Kidney (tissue), 14 donors: ENCODE measurements around the gene CWC22. TPM values are rescaled to one million over a fixed set of nuclear protein-coding genes. Genes with fewer than 3 reads are reported as not detected.

ENCODE experiments used
- DNase-seq, 5 donors: peaks; one replicate each; pipeline ENCODE4 v3.0.0-alpha.2; 2013 to 2020
- FAIRE-seq: peaks from 2 replicates; lab custom pipeline; 2012; peaks lifted over from hg19 to GRCh38; lab: Jason Lieb, UNC
- H3K27ac ChIP-seq, 2 donors: one replicate each; pipeline ENCODE4 v1.7.0; 2013; ENCODE audit warnings: low read depth in 2 of 2, low read length in 2 of 2, inconsistent platforms in 1 of 2
- H3K27me3 ChIP-seq: one replicate; pipeline ENCODE4 v1.7.1; 2013; ENCODE audit warnings: low read length, inconsistent platforms; ENCODE audit not compliant: control insufficient read depth, insufficient read depth
- H3K36me3 ChIP-seq, 3 donors: one replicate each; pipeline versions ENCODE4 v1.7.0 to v1.7.1; 2013; ENCODE audit warnings: low read length in 3 of 3, control low read depth in 1 of 3, inconsistent platforms in 1 of 3; ENCODE audit not compliant: insufficient read depth in 3 of 3, control insufficient read depth in 2 of 3
- H3K4me1 ChIP-seq, 3 donors: one replicate each; pipeline versions ENCODE4 v1.7.0 to v1.7.1; 2013; ENCODE audit warnings: low read length in 3 of 3, inconsistent platforms in 1 of 3, low read depth in 1 of 3; ENCODE audit not compliant: control insufficient read depth in 2 of 3, insufficient read depth in 2 of 3
- H3K4me3 ChIP-seq, 3 donors: one replicate each; pipeline versions ENCODE4 v1.7.0 to v1.8.1; 2013; ENCODE audit warnings: low read length in 3 of 3, control low read depth in 1 of 3, inconsistent platforms in 1 of 3
- H3K9ac ChIP-seq, 3 donors: one replicate each; pipeline versions ENCODE4 v1.7.0 to v1.7.1; 2013; ENCODE audit warnings: low read length in 3 of 3, control low read depth in 1 of 3, inconsistent platforms in 1 of 3
- H3K9me3 ChIP-seq, 3 donors: one replicate each; pipeline versions ENCODE4 v1.7.0 to v1.7.1; 2013; ENCODE audit warnings: low read length in 3 of 3, control low read depth in 1 of 3, inconsistent platforms in 1 of 3; ENCODE audit not compliant: control insufficient read depth in 2 of 3, insufficient read depth in 1 of 3
- intact Hi-C: fragments of 100-400 bp; cut with DNase I; formaldehyde crosslinking; loops from one replicate; pipeline ENCODE4 v1.11.1; 2022
- polyA plus RNA-seq: library from polyadenylated mRNA; stranded (reverse); fragments of 350-450 nt; fragmentation: Illumina TruSeq; extraction: RNeasy Lipid Tissue Mini Kit (QIAGEN cat#74804); gene quantifications from one replicate; pipeline ENCODE4 v1.2.3, GENCODE V29; 2014; ENCODE audit warnings: low read depth, low replicate concordance; ENCODE audit not compliant: insufficient read depth
- total RNA-seq: library from RNA; stranded (reverse); fragmentation: NEBNext Ultra II Directional; extraction: Animal tissue kit (Norgen Biotek cat#: 25700); gene quantifications from one replicate; pipeline ENCODE4 v1.2.1, GENCODE V29; 2021
- TF ChIP-seq, protein P1 (sequence below): IDR thresholded peaks from 3 replicates; pipeline ENCODE4 v1.5.1; 2012; ENCODE audit warnings: mild to moderate bottlenecking, moderate library complexity, borderline replicate concordance; ENCODE audit not compliant: insufficient read depth; ENCODE audit errors: extremely low read depth
- donor health status: control.
- donor health status: control.
- donor health status: control.
- donor health status: control.
- donor health status: control.
- donor health status: DM: yes; HTN: yes; CAD: no.
- donor health status: Normal renal cell carcinoma (clear cell type).

The CWC22 gene
- total and polyA plus RNA-seq, 2 donors from 2014 or later: 10.3 to 20.6 TPM

GRCh38 chr2:180002198-180002770 is 4.8 kb downstream of the CWC22 start:
- peaks cover 3 to 22% (median 6%) of the 10 kb centered on the region in 3 donors for H3K4me1 ChIP-seq
- TF ChIP-seq, protein P1, sequence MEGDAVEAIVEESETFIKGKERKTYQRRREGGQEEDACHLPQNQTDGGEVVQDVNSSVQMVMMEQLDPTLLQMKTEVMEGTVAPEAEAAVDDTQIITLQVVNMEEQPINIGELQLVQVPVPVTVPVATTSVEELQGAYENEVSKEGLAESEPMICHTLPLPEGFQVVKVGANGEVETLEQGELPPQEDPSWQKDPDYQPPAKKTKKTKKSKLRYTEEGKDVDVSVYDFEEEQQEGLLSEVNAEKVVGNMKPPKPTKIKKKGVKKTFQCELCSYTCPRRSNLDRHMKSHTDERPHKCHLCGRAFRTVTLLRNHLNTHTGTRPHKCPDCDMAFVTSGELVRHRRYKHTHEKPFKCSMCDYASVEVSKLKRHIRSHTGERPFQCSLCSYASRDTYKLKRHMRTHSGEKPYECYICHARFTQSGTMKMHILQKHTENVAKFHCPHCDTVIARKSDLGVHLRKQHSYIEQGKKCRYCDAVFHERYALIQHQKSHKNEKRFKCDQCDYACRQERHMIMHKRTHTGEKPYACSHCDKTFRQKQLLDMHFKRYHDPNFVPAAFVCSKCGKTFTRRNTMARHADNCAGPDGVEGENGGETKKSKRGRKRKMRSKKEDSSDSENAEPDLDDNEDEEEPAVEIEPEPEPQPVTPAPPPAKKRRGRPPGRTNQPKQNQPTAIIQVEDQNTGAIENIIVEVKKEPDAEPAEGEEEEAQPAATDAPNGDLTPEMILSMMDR: no peak
- DNase-seq (no peak), FAIRE-seq (no peak)
- H3K27ac ChIP-seq: no peak overlapping the region
- H3K9me3 ChIP-seq: no peaks in the 10 kb centered on the region
- H3K27me3 ChIP-seq: no peaks in the 10 kb centered on the region
- no peak overlapping the region for H3K9ac ChIP-seq
- no peak overlapping the region for H3K4me3 ChIP-seq
- intact Hi-C loops: no loop called here
- no peaks in the 10 kb centered on the region for H3K36me3 ChIP-seq

DNA sequence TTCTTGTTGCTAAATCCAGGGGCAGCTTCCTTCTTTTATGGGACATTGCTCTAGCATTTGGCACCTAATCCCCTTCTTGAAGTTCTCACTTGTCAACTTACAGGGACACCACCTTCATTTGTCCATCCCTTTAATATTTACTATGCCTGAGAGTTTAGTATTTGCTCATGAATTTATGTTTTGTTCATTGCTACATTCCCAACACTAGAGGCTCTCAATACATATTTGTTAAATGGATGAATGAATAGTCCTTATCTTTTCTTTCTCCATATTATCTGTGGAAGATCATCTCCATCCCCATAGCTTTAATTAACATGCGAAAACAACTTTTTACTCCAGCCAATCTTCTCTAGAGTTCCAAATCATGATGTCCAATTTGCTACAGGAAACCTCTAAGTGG is 5.4 kb downstream of the CWC22 start:
- intact Hi-C loops: no loop called here
- H3K9me3 ChIP-seq: no peaks in the 10 kb centered on the region
- TF ChIP-seq, protein P1: no peak
- H3K27ac ChIP-seq: no peak overlapping the region
- no peaks in the 10 kb centered on the region for H3K27me3 ChIP-seq
- no peak for DNase-seq
- no peak overlapping the region for H3K9ac ChIP-seq
- H3K4me3 ChIP-seq: no peak overlapping the region
- H3K36me3 ChIP-seq: no peaks in the 10 kb centered on the region
- H3K4me1 ChIP-seq: peaks cover 3 to 22% (median 6%) of the 10 kb centered on the region in 3 donors
- FAIRE-seq: no peak

GRCh38 chr2:180000434-180000833 is 6.7 kb downstream of the CWC22 start:
- no peak for FAIRE-seq
- Histone ChIP-seq H3K4me1 (peaks cover 0 to 16% (median 3%) of the 10 kb centered on the region in 3 donors), H3K27ac (no peak overlapping the region), H3K9me3 (no peaks in the 10 kb centered on the region), H3K4me3 (no peak overlapping the region), H3K9ac (no peak overlapping the region), H3K27me3 (no peaks in the 10 kb centered on the region), H3K36me3 (no peaks in the 10 kb centered on the region)
- DNase-seq: no peak
- intact Hi-C loops: no loop called here
- TF ChIP-seq, protein P1: no peak

- peaks cover 0 to 16% (median 3%) of the 10 kb centered on the region in 3 donors for H3K4me1 ChIP-seq
- FAIRE-seq (no peak), DNase-seq (no peak)
- TF ChIP-seq, protein P1: no peak
- no peak overlapping the region for H3K27ac ChIP-seq
- intact Hi-C loops: no loop called here
- no peaks in the 10 kb centered on the region for H3K27me3 ChIP-seq
- no peak overlapping the region for H3K4me3 ChIP-seq
- H3K9ac ChIP-seq: no peak overlapping the region
- no peaks in the 10 kb centered on the region for H3K9me3 ChIP-seq
- no peaks in the 10 kb centered on the region for H3K36me3 ChIP-seq
These were observed 8.1 kb downstream of the CWC22 start for GRCh38 chr2:179999000-179999399.
